GM23338 (cell line): ENCODE results near the gene FAF1. TPM values are rescaled to one million over a fixed set of nuclear protein-coding genes. Genes with fewer than 3 reads are reported as not detected.
"Not testable (repeated sequence)": the region's sequence is repeated elsewhere in the genome, so short reads cannot be mapped to it uniquely, and the experiment has no call there.

Experiments
- ATAC-seq: fragments of 200-7000 bp; cut with Tn5 transposase; 3 replicates; pipeline ENCODE4 v1.9.1; 2020
- DNase-seq: peaks from one replicate; pipeline ENCODE4 v3.0.0-alpha.2; 2015; ENCODE audit warnings: low spot score
- H2AFZ ChIP-seq: fragments of 200-600 bp; sonication (generic); 2 replicates; pipeline ENCODE4 v1.8.0; 2016; ENCODE audit warnings: antibody characterized with exemption, mild to moderate bottlenecking, moderate library complexity
- H3F3A ChIP-seq: fragments of 200-600 bp; sonication (generic); replicated peaks from 2 replicates; pipeline ENCODE4 v1.8.0; 2017; ENCODE audit warnings: antibody characterized with exemption, mixed run types, low read depth
- H3K27ac ChIP-seq: fragments of 200-600 bp; sonication (generic); 2 replicates; pipeline ENCODE4 v1.6.1; 2016; ENCODE audit warnings: low read depth
- H3K27me3 ChIP-seq: fragments of 200-600 bp; sonication (generic); 2 replicates; pipeline ENCODE4 v1.8.0; 2016; ENCODE audit warnings: mild to moderate bottlenecking, mixed run types, moderate library complexity; ENCODE audit not compliant: insufficient read depth
- H3K36me3 ChIP-seq: fragments of 200-600 bp; sonication (generic); 2 replicates; pipeline ENCODE4 v1.8.0; 2016; ENCODE audit warnings: mild to moderate bottlenecking; ENCODE audit not compliant: insufficient read depth
- H3K4me1 ChIP-seq: fragments of 200-600 bp; sonication (generic); 2 replicates; pipeline ENCODE4 v1.8.0; 2016; ENCODE audit warnings: mild to moderate bottlenecking, moderate library complexity; ENCODE audit not compliant: insufficient read depth
- H3K4me2 ChIP-seq: fragments of 200-600 bp; sonication (generic); 2 replicates; pipeline ENCODE4 v1.7.1; 2017; ENCODE audit warnings: mixed run types
- H3K4me3 ChIP-seq: fragments of 200-600 bp; sonication (generic); 2 replicates; pipeline ENCODE4 v1.6.1; 2016; ENCODE audit warnings: mixed run types
- H3K79me2 ChIP-seq: fragments of 200-600 bp; sonication (generic); replicated peaks from 2 replicates; pipeline ENCODE4 v1.8.0; 2017; ENCODE audit warnings: mild to moderate bottlenecking; ENCODE audit not compliant: insufficient read depth
- H3K9me2 ChIP-seq: fragments of 200-600 bp; sonication (generic); 2 replicates; pipeline ENCODE4 v1.8.0; 2017; ENCODE audit not compliant: insufficient read depth
- H4K20me1 ChIP-seq: fragments of 200-600 bp; sonication (generic); replicated peaks from 2 replicates; pipeline ENCODE4 v1.8.0; 2017; ENCODE audit warnings: mild to moderate bottlenecking; ENCODE audit not compliant: insufficient read depth
- H3K27ac Mint-ChIP-seq: 2 replicates; pipeline ENCODE4 v1.8.0; 2020; ENCODE audit warnings: inconsistent platforms, mild to moderate bottlenecking, moderate library complexity, mixed read lengths
- H3K27me3 Mint-ChIP-seq: 3 replicates; pipeline ENCODE4 v1.8.0; 2022; ENCODE audit warnings: low read depth, mild to moderate bottlenecking, moderate library complexity, mixed read lengths, inconsistent platforms; ENCODE audit not compliant: insufficient read depth, poor library complexity
- H3K36me3 Mint-ChIP-seq: 3 replicates; pipeline ENCODE4 v1.8.0; 2021; ENCODE audit warnings: low read depth, mild to moderate bottlenecking, inconsistent platforms, moderate library complexity, mixed read lengths
- H3K4me1 Mint-ChIP-seq: 3 replicates; pipeline ENCODE4 v1.8.0; 2020; ENCODE audit warnings: mild to moderate bottlenecking, inconsistent platforms, mixed read lengths
- H3K4me3 Mint-ChIP-seq: 3 replicates; pipeline ENCODE4 v1.8.0; 2021; ENCODE audit warnings: moderate library complexity, mild to moderate bottlenecking, inconsistent platforms, mixed read lengths
- H3K9me3 Mint-ChIP-seq: 3 replicates; pipeline ENCODE4 v1.8.0; 2020; ENCODE audit warnings: moderate library complexity, mild to moderate bottlenecking, inconsistent platforms, mixed read lengths
- CREB1 ChIP-seq: fragments of 250-450 bp; sonication (Bioruptor Pico); IDR thresholded peaks from 2 replicates; pipeline ENCODE4 v1.5.0; 2020; ENCODE audit warnings: low read depth, mild to moderate bottlenecking, moderate library complexity
- EZH2 ChIP-seq: fragments of 200-600 bp; sonication (generic); IDR thresholded peaks from one replicate; pipeline ENCODE4 v1.8.0; 2017; ENCODE audit warnings: antibody characterized with exemption, mild to moderate bottlenecking, low read depth; ENCODE audit not compliant: unreplicated experiment
- EZH2phosphoT487 ChIP-seq: fragments of 200-600 bp; sonication (generic); IDR thresholded peaks from one replicate; pipeline ENCODE4 v1.8.1; 2018; ENCODE audit warnings: antibody characterized with exemption; ENCODE audit not compliant: unreplicated experiment
- JUNB ChIP-seq: IDR thresholded peaks from one replicate; pipeline ENCODE4 v1.6.1; 2016; ENCODE audit warnings: antibody characterized with exemption; ENCODE audit not compliant: unreplicated experiment
- NANOG ChIP-seq: IDR thresholded peaks from 2 replicates; pipeline ENCODE4 v1.6.1; 2016; ENCODE audit warnings: antibody characterized with exemption, borderline replicate concordance
- POLR2AphosphoS5 ChIP-seq: IDR thresholded peaks from 2 replicates; pipeline ENCODE4 v1.6.1; 2016; ENCODE audit warnings: antibody characterized with exemption, low read depth
- STAT1 ChIP-seq: IDR thresholded peaks from one replicate; pipeline ENCODE4 v1.6.1; 2016; ENCODE audit warnings: antibody characterized with exemption; ENCODE audit not compliant: unreplicated experiment
- ZNF114 ChIP-seq: fragments of 250-450 bp; sonication (Bioruptor Pico); IDR thresholded peaks from 2 replicates; pipeline ENCODE4 v1.5.0; 2020; ENCODE audit warnings: mild to moderate bottlenecking, moderate library complexity
- polyA plus RNA-seq: library from polyadenylated mRNA; unstranded; fragments of >200 nt; fragmentation: Nextera tagmentation; extraction: Ambion mirVana; gene quantifications from 2 replicates; pipeline ENCODE4 v1.2.1, GENCODE V29; 2016
- total RNA-seq: library from RNA; depleted of rRNA; stranded (reverse); fragments of >200 nt; shearing (Covaris generic); gene quantifications from 2 replicates; pipeline ENCODE4 v1.2.3, GENCODE V29; 2014
- TF ChIP-seq, protein P1 (sequence below): IDR thresholded peaks from 2 replicates; pipeline ENCODE4 v1.6.1; 2016; ENCODE audit warnings: antibody characterized with exemption
- TF ChIP-seq, protein P2 (sequence below): fragments of 250-450 bp; sonication (Bioruptor Pico); IDR thresholded peaks from 2 replicates; pipeline ENCODE4 v1.5.0; 2020; ENCODE audit warnings: mild to moderate bottlenecking, moderate library complexity
- TF ChIP-seq, protein P3 (sequence below): IDR thresholded peaks from one replicate; pipeline ENCODE4 v1.6.1; 2018; ENCODE audit warnings: antibody characterized with exemption; ENCODE audit not compliant: unreplicated experiment

FAF1 gene
- total and polyA plus RNA-seq, 2 experiments from 2014 or later, result 24.1 to 53.2 TPM

DNA sequence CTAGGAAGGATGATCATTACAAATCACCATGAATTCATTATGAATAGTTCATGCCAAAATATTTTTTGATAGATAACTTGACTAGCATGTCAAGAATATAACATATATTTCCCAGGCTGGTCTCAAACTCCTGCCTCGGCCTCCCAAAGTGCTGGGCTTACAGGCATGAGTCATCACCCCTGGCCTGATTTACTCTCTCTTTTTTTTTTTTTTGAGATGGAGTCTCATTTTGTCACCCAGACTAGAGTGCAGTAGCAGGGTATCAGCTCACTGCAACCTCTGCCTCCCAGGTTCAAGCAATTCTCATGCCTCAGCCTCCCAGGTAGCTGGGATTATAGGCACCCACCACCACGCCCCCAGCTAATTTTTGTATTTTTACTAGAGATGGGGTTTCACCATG lies 24.8 kb downstream of the FAF1 start:
- not testable (repeated sequence) for H3K9me3 Mint-ChIP-seq, H3K4me1 ChIP-seq, H3K4me3 Mint-ChIP-seq, H3K4me3 ChIP-seq, H4K20me1 ChIP-seq, H3K36me3 ChIP-seq, H2AFZ ChIP-seq, H3K27me3 Mint-ChIP-seq, H3K27me3 ChIP-seq, H3K9me2 ChIP-seq, H3K27ac ChIP-seq, H3K36me3 Mint-ChIP-seq, ATAC-seq, H3K4me2 ChIP-seq, H3F3A ChIP-seq, H3K27ac Mint-ChIP-seq, DNase-seq, H3K4me1 Mint-ChIP-seq
- peaks cover 60% of the 10 kb centered on the region for H3K79me2 ChIP-seq

DNA sequence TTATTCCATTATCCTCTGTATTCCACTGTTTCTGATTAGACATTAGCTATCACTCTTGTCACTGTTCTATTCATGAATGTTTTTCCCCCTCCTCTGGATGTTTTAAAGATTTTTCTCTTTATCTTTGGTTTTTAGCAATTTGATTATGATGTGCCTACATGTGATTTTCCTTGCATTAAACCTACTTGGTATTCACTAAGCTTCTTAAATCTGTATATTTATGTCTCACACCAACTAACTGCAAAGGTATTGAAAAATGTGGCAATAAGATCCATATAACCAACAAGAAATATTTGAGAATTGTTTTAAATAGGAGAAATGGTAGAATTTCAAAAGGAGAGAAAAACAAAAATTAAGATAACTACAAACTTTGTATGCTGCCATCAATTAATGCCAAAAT lies 25.2 kb downstream of the FAF1 start:
- H3K27ac Mint-ChIP-seq, result no peak overlapping the region
- Histone ChIP-seq H3K9me2 (no peaks in the 10 kb centered on the region), H2AFZ (no peak overlapping the region), H3K27ac (no peak overlapping the region), H3K4me2 (no peak overlapping the region), H3K4me3 (no peak overlapping the region), H3K27me3 (no peaks in the 10 kb centered on the region), H4K20me1 (peaks cover 3% of the 10 kb centered on the region; the same call in 1 of the 2 replicates), H3K4me1 (peaks cover 9% of the 10 kb centered on the region), H3K36me3 (no peaks in the 10 kb centered on the region), H3F3A (no peaks in the 10 kb centered on the region), H3K79me2 (peaks cover 56% of the 10 kb centered on the region)
- peaks cover 8% of the 10 kb centered on the region; the same call in 2 of the 3 replicates for H3K4me1 Mint-ChIP-seq
- ATAC-seq (no peak), DNase-seq (no peak)
- no peaks in the 10 kb centered on the region for H3K36me3 Mint-ChIP-seq
- no peaks in the 10 kb centered on the region for H3K9me3 Mint-ChIP-seq
- no peaks in the 10 kb centered on the region for H3K27me3 Mint-ChIP-seq
- no peak overlapping the region for H3K4me3 Mint-ChIP-seq
- TF ChIP-seq POLR2AphosphoS5 (no peak), EZH2phosphoT487 (no peak), ZNF114 (no peak), CREB1 (CRISPR knock-in tag) (no peak), NANOG (no peak), STAT1 (no peak), EZH2 (no peak), JUNB (no peak)
- TF ChIP-seq, protein P1, sequence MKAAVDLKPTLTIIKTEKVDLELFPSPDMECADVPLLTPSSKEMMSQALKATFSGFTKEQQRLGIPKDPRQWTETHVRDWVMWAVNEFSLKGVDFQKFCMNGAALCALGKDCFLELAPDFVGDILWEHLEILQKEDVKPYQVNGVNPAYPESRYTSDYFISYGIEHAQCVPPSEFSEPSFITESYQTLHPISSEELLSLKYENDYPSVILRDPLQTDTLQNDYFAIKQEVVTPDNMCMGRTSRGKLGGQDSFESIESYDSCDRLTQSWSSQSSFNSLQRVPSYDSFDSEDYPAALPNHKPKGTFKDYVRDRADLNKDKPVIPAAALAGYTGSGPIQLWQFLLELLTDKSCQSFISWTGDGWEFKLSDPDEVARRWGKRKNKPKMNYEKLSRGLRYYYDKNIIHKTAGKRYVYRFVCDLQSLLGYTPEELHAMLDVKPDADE, result no peak
- TF ChIP-seq, protein P2, sequence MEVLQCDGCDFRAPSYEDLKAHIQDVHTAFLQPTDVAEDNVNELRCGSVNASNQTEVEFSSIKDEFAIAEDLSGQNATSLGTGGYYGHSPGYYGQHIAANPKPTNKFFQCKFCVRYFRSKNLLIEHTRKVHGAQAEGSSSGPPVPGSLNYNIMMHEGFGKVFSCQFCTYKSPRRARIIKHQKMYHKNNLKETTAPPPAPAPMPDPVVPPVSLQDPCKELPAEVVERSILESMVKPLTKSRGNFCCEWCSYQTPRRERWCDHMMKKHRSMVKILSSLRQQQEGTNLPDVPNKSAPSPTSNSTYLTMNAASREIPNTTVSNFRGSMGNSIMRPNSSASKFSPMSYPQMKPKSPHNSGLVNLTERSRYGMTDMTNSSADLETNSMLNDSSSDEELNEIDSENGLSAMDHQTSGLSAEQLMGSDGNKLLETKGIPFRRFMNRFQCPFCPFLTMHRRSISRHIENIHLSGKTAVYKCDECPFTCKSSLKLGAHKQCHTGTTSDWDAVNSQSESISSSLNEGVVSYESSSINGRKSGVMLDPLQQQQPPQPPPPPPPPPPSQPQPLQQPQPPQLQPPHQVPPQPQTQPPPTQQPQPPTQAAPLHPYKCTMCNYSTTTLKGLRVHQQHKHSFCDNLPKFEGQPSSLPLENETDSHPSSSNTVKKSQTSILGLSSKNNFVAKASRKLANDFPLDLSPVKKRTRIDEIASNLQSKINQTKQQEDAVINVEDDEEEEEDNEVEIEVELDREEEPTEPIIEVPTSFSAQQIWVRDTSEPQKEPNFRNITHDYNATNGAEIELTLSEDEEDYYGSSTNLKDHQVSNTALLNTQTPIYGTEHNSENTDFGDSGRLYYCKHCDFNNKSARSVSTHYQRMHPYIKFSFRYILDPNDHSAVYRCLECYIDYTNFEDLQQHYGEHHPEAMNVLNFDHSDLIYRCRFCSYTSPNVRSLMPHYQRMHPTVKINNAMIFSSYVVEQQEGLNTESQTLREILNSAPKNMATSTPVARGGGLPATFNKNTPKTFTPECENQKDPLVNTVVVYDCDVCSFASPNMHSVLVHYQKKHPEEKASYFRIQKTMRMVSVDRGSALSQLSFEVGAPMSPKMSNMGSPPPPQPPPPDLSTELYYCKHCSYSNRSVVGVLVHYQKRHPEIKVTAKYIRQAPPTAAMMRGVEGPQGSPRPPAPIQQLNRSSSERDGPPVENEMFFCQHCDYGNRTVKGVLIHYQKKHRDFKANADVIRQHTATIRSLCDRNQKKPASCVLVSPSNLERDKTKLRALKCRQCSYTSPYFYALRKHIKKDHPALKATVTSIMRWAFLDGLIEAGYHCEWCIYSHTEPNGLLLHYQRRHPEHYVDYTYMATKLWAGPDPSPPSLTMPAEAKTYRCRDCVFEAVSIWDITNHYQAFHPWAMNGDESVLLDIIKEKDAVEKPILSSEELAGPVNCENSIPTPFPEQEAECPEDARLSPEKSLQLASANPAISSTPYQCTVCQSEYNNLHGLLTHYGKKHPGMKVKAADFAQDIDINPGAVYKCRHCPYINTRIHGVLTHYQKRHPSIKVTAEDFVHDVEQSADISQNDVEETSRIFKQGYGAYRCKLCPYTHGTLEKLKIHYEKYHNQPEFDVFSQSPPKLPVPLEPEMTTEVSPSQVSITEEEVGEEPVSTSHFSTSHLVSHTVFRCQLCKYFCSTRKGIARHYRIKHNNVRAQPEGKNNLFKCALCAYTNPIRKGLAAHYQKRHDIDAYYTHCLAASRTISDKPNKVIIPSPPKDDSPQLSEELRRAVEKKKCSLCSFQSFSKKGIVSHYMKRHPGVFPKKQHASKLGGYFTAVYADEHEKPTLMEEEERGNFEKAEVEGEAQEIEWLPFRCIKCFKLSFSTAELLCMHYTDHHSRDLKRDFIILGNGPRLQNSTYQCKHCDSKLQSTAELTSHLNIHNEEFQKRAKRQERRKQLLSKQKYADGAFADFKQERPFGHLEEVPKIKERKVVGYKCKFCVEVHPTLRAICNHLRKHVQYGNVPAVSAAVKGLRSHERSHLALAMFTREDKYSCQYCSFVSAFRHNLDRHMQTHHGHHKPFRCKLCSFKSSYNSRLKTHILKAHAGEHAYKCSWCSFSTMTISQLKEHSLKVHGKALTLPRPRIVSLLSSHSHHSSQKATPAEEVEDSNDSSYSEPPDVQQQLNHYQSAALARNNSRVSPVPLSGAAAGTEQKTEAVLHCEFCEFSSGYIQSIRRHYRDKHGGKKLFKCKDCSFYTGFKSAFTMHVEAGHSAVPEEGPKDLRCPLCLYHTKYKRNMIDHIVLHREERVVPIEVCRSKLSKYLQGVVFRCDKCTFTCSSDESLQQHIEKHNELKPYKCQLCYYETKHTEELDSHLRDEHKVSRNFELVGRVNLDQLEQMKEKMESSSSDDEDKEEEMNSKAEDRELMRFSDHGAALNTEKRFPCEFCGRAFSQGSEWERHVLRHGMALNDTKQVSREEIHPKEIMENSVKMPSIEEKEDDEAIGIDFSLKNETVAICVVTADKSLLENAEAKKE, result no peak
- TF ChIP-seq, protein P3, sequence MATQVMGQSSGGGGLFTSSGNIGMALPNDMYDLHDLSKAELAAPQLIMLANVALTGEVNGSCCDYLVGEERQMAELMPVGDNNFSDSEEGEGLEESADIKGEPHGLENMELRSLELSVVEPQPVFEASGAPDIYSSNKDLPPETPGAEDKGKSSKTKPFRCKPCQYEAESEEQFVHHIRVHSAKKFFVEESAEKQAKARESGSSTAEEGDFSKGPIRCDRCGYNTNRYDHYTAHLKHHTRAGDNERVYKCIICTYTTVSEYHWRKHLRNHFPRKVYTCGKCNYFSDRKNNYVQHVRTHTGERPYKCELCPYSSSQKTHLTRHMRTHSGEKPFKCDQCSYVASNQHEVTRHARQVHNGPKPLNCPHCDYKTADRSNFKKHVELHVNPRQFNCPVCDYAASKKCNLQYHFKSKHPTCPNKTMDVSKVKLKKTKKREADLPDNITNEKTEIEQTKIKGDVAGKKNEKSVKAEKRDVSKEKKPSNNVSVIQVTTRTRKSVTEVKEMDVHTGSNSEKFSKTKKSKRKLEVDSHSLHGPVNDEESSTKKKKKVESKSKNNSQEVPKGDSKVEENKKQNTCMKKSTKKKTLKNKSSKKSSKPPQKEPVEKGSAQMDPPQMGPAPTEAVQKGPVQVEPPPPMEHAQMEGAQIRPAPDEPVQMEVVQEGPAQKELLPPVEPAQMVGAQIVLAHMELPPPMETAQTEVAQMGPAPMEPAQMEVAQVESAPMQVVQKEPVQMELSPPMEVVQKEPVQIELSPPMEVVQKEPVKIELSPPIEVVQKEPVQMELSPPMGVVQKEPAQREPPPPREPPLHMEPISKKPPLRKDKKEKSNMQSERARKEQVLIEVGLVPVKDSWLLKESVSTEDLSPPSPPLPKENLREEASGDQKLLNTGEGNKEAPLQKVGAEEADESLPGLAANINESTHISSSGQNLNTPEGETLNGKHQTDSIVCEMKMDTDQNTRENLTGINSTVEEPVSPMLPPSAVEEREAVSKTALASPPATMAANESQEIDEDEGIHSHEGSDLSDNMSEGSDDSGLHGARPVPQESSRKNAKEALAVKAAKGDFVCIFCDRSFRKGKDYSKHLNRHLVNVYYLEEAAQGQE, result no peak
